ENCODE data around the gene ROPN1L.

- TF ChIP-seq CTCF (IDR thresholded peaks at IDR 0.05 in 8 of 11, conservative IDR thresholded peaks at IDR 0.05 in 3 of 11) (no peak), POLR2A (IDR thresholded peaks at IDR 0.05) (no peak)
Measured at GRCh38 chr5:10420468-10420867, 21.2 kb upstream of the ROPN1L start.
